TTC549 (cell line): ENCODE results near the gene DLGAP1.

Source experiments
- FAIRE-seq: peaks from 2 replicates; lab custom pipeline; 2012; peaks lifted over from hg19 to GRCh38; lab: Jason Lieb, UNC

Gene DLGAP1

DNA sequence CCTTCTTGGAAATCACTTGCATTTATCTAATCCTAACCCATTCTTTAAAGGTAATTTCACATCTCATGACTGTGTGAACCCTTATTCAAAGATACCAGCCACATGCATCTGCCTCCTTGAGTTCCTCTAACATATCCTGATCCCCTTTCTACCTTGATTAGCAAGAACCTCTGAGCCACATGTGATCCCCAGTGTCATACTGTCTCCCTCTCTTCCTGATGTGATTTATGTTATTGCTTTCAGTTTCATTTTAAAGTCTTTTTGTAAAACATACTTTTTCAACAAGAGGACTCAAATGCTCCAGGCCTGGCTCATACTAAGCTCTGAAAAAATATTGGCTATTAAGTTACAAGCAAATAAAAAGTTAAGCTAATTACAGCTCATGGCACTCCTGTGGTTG, 470.1 kb downstream of the DLGAP1 start:
- no peak for FAIRE-seq

GRCh38 chr18:3984163-3984757, 470.8 kb downstream of the DLGAP1 start:
- FAIRE-seq, result no peak

DNA sequence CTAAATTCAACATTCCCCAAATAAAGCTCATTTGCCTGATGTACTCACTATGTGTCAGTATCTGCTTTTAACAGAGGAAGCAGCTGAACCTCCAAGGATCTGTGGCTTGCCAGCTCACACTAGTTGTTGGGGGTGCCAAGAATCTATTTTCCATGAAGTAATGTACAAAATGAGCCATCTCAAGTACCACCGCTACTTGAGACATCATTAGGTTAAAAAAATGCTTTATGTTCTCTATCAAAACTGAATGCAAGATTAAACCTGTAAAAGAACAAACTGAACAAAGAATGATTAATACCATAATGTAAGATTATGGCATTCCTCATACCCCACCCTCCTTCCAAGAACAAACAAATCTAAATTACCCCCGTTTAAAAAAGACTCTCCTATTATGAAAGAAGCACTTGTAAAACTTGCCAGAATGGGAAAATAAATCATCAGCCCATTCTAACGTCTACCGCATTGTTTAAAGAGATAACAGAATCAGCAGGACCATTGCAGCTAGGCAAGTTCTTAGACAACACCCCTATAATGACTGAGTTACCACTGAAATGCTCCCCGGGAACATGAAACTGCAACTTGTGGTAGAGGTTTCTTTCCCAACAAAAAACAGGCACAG, 471.6 kb downstream of the DLGAP1 start:
- no peak for FAIRE-seq

GRCh38 chr18:3982541-3982940, 472.6 kb downstream of the DLGAP1 start:
- FAIRE-seq, result no peak

DNA sequence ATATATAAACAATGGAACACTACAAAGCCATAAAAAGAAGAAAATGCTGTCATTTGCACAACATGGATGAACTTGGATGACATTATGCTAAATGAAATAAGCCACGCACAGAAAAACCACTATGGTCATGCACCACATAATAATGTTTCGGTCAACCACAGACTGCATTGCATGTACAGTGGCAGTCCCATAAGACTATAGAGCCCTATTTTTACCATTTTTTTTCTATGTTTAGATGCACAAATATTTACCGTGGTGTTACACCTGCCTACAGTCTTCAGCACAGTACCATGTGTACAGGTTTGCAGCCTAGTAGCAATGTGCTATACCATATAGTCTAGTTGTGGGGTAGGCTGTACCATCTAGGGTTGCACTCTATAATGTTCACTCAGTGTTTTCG, 476.1 kb downstream of the DLGAP1 start:
- FAIRE-seq, result no peak

DNA sequence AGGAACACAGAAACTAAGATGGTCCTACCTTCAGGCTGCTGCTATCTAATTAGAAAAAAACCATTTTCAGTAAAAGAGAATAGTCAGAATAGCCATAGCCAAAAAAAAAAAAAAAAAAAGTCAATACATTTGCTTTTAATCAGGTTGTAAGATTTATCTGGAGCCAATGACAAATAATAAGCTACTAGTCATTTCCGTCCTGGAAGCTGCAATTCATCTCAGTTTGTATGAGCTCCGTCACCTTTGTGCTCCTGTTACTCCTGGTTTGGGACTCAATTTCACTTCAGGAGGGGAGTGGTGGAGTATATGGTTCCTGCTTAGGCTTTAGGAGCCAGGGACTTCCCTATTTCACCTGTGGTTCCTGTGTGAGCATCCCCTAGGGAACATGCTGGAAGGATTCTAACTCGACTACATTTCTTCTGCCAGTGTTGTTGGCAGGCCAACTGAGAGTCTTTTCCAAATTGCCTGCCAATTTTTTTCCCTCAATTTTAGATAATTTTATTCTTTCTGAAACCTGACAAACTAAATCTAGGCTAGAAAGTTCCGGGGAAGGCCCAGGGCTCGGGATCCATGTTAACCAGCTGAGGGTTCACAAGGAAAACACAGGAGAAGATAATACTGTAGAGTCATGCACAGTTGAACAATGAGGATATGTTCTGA, 481.8 kb downstream of the DLGAP1 start:
- FAIRE-seq, result no peak

DNA sequence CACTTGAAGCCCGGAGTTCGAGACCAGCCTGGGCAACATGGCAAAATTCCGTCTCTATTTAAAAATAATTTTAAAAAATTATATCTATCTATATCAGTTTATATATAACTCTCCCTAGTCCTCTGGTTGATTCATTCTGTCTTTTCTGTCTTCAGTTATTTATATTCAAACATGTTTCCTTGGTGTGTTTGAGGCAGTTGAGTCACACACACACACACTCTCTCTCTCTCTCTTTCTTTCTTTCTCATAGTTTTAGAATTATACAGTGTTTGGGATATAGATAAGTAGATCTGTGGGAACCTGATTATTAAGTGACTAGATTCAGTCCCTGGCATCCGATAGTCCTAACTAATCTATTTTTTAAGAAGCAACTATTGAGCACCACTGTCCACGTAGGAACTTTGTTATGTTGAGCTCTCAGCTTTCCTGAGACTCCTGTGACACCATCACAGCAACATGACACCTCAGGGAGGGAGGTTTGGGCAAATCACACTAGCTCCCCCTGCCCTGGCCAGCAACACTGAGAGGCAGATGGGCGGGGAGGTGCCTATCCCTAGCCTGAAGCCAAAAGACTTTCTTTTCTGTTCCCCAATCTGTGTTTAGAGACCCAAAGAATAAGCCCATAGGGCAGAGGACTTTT, 482.7 kb downstream of the DLGAP1 start:
- no peak for FAIRE-seq

DNA sequence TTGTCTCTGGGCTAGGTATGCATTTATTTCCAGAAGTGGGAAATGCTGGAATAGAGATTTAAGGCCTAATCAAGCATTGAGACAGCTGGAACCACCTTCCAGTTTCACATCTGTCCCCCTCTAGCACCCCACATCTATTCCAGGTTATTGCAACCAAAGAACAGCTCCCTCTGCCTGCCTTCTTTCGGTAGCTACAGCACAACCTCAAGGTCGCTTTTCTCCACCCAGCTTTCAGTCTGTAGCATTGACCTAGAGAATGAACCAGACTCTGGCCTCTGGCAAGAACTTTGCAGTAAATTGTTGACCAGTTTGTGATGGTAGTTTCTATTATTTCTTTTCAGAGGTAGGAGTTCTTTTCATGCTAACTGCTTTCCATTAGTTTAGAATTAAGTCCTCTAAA, 484.2 kb downstream of the DLGAP1 start:
- FAIRE-seq, result no peak

GRCh38 chr18:3967359-3968180, 487.5 kb downstream of the DLGAP1 start:
- no peak for FAIRE-seq

- no peak for FAIRE-seq
These were observed 488.3 kb downstream of the DLGAP1 start for GRCh38 chr18:3966642-3967358.

DNA sequence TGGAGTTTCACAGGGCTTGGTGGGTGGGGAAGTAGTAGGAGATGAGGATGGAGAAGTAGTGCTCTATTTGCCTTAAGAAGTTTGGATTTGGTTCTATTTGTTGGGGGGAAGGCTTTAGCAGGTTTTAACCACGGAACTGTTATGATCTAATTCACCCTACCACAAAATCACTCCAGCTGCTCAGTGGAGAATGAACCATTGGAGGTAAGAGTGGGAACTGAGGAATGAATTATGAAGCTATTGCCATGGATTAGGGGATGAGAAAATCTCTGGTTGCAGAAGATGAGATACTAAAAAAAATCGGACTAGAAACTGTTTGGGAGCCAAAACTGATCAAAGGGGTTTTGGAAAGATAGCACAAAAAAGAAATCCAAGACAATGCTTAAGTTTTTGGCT, 488.9 kb downstream of the DLGAP1 start:
- FAIRE-seq, result no peak

GRCh38 chr18:3960977-3961376, 494.1 kb downstream of the DLGAP1 start:
- FAIRE-seq, result no peak

- FAIRE-seq, result no peak
These were observed 495.0 kb downstream of the DLGAP1 start for GRCh38 chr18:3960142-3960541.

GRCh38 chr18:3952031-3952430, 503.1 kb downstream of the DLGAP1 start:
- FAIRE-seq, result no peak

GRCh38 chr18:3950668-3951404, 504.3 kb downstream of the DLGAP1 start:
- FAIRE-seq, result no peak

DNA sequence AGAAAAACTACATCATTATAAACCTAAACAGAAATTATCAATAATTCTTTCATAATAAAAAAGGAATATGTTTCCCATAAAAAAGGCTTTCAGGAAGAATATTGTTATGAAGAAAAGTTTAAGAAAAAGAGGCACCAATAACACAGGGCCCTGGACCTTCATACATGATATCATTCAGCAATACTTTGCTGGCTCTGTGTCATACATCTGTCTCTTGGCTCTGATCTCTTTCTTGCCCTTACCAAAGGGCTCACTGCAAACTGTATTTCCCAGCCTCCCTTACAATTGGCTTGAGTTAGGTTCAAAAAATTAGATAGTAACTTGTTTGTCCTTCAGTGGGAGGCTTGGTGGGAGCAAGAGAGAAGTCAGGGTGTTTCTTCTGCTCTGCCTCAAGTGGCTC, 506.1 kb downstream of the DLGAP1 start:
- FAIRE-seq, result no peak

DNA sequence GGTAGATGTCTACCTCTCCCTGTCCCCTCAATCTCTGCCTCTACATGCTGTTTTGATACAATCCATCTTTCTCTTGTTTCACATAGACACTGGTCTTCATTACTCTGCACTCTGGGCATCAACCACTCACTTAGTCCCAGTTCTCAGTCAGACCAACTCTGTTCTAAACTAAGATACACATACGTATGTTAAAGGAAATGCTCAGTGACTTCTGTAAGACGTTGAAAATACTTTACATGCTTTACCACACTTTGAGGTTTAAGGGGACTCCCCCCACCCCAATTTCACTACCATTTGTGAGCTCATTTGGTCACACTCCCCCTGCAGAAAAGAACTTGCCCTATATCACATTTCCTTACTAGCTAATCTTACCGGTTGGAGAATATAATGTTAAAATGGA, 507.7 kb downstream of the DLGAP1 start:
- FAIRE-seq, result no peak

DNA sequence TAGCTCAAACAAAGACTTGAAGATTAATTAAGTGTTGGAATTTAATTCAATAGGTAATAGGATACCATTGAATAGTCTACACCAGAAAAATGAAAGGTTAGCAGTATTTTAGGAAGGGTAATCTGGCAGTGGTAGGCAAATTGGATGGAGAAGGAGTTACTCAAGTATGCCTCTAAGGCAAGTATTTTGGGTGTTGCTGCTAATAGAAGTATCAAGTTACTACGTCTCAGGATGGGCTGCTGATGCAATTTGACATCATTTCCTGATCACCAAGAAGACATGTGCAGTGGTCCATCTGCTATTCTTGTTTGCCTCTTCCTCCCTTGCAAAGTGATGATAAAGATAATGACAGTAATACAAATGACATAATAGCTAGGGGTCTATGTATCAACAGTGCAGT, 519.8 kb downstream of the DLGAP1 start:
- FAIRE-seq, result no peak

DNA sequence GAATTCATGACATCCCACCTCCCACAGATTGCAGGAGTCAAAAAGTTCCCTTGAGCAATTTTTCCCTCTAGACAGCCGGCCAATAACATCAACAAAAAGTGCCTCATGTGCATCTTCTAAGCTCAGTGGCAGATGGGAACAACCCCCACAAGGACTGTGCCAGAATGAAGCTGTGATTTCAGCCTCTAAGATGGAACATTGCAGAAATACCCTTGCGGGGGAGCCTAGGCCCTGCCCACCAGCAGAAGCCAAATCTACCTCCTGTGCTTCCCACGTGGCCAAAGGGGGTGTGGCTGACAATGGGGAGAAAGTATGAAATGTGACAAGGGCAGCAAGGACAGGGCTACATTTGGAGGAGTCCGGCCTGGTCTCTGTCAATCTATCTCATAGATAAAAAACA, 522.8 kb downstream of the DLGAP1 start:
- FAIRE-seq, result no peak

DNA sequence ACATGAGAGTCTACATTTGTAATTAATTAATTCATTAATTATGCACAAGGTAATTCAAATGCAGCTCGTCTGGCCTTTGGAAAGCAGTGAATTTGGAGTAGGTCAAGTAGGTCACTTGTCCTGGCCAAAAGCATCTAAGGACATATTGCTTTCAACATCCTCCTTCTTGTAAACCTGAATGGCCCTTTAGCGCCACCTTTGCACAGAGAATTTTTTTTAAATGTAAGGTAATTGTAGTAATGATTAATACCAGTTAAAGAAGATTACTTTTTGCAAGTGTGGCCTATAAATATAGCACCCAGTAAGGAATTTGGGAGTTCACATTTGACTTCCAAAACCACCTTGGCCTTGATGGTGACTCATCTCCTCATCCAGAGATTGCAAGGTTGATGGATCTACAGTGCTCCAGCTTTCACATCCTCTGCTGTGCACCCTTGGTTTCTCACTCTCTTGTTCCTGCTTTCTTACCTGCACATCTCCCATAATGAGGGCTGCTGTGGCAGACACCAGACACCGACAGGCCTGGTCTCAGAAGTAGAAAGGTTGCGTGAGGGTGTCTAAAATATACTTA, 523.5 kb downstream of the DLGAP1 start:
- no peak for FAIRE-seq

DNA sequence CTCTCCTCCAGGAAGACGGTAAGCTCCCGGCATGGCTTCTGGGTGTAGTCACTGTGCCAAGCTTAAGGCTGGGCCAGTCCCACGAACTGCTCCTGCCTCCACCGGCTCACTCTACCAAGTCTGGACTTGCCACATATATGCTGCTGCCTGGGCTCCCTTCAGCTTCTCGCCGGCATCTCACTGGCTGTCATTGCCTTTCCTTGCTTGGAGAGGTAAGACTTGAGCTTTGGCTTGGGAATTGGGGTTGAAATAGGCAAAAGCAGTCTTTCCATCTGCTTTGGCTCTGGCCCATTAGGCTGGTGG, 524.1 kb downstream of the DLGAP1 start:
- no peak for FAIRE-seq
